A549 (cell line): Measurements from ENCODE around the gene PBX4. TPM values are rescaled to one million over a fixed set of nuclear protein-coding genes. Genes with fewer than 3 reads are reported as not detected.

Source experiments
- ATAC-seq, 2 experiments: fragments of 200-7000 bp in 1 of 2; fragments of >200 bp in 1 of 2; cut with Nextera tagmentation in 1 of 2; cut with Tn5 transposase in 1 of 2; 3 replicates each; pipeline versions ENCODE4 v1.8.0 to v1.9.1; 2018 to 2020; ENCODE audit warnings: mild to moderate bottlenecking in 1 of 2, moderate library complexity in 1 of 2
- CTCF ChIA-PET: fragments of 300-600 bp; sonication (Branson Sonifier 250); formaldehyde crosslinking; extraction: SDS; loops from one replicate; lab custom pipeline; 2021; ENCODE audit warnings: antibody characterized with exemption, inconsistent platforms; lab: Yijun Ruan, JAX
- POLR2A ChIA-PET: fragments of 350-600 bp; formaldehyde crosslinking; extraction: SDS; loops from one replicate; lab custom pipeline; 2021; ENCODE audit warnings: antibody characterized with exemption, inconsistent platforms; lab: Yijun Ruan, JAX
- DNase-seq, 2 experiments: peaks; one replicate each; pipeline versions ENCODE4 v3.0.0 to v3.0.0-alpha.2; 2011 to 2016; ENCODE audit warnings: low read depth in 1 of 2, low spot score in 1 of 2
- FAIRE-seq: peaks from 2 replicates; lab custom pipeline; 2011; peaks lifted over from hg19 to GRCh38; lab: Jason Lieb, UNC
- H3K27ac ChIP-seq, 2 experiments: fragments of >200 bp; sonication (Bioruptor Twin); formaldehyde crosslinking; 3 replicates each; pipeline ENCODE4 v1.5.1; 2016 to 2017
- H3K4me1 ChIP-seq: fragments of >200 bp; sonication (Bioruptor Twin); formaldehyde crosslinking; 3 replicates; pipeline ENCODE4 v1.6.1; 2016
- H3K4me2 ChIP-seq: fragments of >200 bp; sonication (Bioruptor Twin); formaldehyde crosslinking; 3 replicates; pipeline ENCODE4 v1.6.1; 2016
- H3K4me3 ChIP-seq: fragments of >200 bp; sonication (Bioruptor Twin); formaldehyde crosslinking; 3 replicates; pipeline ENCODE4 v1.5.1; 2016
- H3K9me3 ChIP-seq: fragments of >200 bp; sonication (Bioruptor Twin); formaldehyde crosslinking; 3 replicates; pipeline ENCODE4 v1.6.1; 2016
- CTCF ChIP-seq: fragments of >200 bp; sonication (Bioruptor Twin); formaldehyde crosslinking; IDR thresholded peaks from 3 replicates; pipeline ENCODE4 v1.5.1; 2016
- ELK1 ChIP-seq: fragments of 150-350 bp; IDR thresholded peaks from 2 replicates; pipeline ENCODE4 v1.6.1; 2014; ENCODE audit warnings: low read depth, mild to moderate bottlenecking, low read length
- HDAC2 ChIP-seq: fragments of 200-600 bp; sonication (generic); IDR thresholded peaks from 2 replicates; pipeline ENCODE4 v1.6.1; 2016
- PHF8 ChIP-seq: fragments of 200-600 bp; sonication (generic); IDR thresholded peaks from 2 replicates; pipeline ENCODE4 v1.6.1; 2016; ENCODE audit warnings: low read depth, mild to moderate bottlenecking, antibody characterized with exemption, moderate library complexity, borderline replicate concordance
- POLR2A ChIP-seq: IDR thresholded peaks from 2 replicates; pipeline ENCODE4 v1.6.1; 2012; ENCODE audit warnings: mild to moderate bottlenecking, low read length
- RAD21 ChIP-seq, 2 experiments: fragments of >200 bp in 1 of 2; sonication (Bioruptor Twin) in 1 of 2; formaldehyde crosslinking in 1 of 2; IDR thresholded peaks in 1 of 2; conservative IDR thresholded peaks in 1 of 2; 2 replicates in 1 of 2; 3 replicates in 1 of 2; pipeline ENCODE4 v1.6.1; 2012 to 2018; ENCODE audit warnings: inconsistent platforms in 1 of 2
- RNF2 ChIP-seq: fragments of 200-600 bp; sonication (generic); IDR thresholded peaks from 2 replicates; pipeline ENCODE4 v1.6.1; 2016; ENCODE audit warnings: low read depth, mild to moderate bottlenecking, antibody characterized with exemption, moderate library complexity, borderline replicate concordance
- SMC3 ChIP-seq: fragments of >200 bp; sonication (Bioruptor Twin); formaldehyde crosslinking; IDR thresholded peaks from 3 replicates; pipeline ENCODE4 v1.6.1; 2018; ENCODE audit warnings: inconsistent platforms
- WGBS: methylation state at CpG from one replicate; pipeline ENCODE4 v1.1.6; 2017; ENCODE audit errors: missing lambda C conversion rate; 5-methylcytosine and 5-hydroxymethylcytosine counted together
- polyA plus RNA-seq, 4 experiments: library from polyadenylated mRNA; depleted of rRNA in 3 of 4; stranded (reverse); fragments of >200 nt; fragmentation: RNase III in 1 of 4; extraction: RNeasy Plus Mini Kit Qiagen cat#74134 plus additional on column Dnase treatment in 1 of 4; gene quantifications; 2 replicates in 3 of 4; 3 replicates in 1 of 4; pipeline ENCODE4 v1.2.3, GENCODE V29; 2011 to 2017
- TF ChIP-seq, protein P1 (sequence below): fragments of 200-600 bp; sonication (generic); IDR thresholded peaks from 2 replicates; pipeline ENCODE4 v1.6.1; 2016; ENCODE audit warnings: antibody characterized with exemption, mild to moderate bottlenecking, moderate library complexity

PBX4 gene
- polyA plus RNA-seq, 2 of the 4 experiments (the other 2 are of a cell fraction), result 0.70 to 0.90 TPM

GRCh38 chr19:19645233-19645870 lies 26.9 kb upstream of the PBX4 start (continued):
- TF ChIP-seq, protein P1, sequence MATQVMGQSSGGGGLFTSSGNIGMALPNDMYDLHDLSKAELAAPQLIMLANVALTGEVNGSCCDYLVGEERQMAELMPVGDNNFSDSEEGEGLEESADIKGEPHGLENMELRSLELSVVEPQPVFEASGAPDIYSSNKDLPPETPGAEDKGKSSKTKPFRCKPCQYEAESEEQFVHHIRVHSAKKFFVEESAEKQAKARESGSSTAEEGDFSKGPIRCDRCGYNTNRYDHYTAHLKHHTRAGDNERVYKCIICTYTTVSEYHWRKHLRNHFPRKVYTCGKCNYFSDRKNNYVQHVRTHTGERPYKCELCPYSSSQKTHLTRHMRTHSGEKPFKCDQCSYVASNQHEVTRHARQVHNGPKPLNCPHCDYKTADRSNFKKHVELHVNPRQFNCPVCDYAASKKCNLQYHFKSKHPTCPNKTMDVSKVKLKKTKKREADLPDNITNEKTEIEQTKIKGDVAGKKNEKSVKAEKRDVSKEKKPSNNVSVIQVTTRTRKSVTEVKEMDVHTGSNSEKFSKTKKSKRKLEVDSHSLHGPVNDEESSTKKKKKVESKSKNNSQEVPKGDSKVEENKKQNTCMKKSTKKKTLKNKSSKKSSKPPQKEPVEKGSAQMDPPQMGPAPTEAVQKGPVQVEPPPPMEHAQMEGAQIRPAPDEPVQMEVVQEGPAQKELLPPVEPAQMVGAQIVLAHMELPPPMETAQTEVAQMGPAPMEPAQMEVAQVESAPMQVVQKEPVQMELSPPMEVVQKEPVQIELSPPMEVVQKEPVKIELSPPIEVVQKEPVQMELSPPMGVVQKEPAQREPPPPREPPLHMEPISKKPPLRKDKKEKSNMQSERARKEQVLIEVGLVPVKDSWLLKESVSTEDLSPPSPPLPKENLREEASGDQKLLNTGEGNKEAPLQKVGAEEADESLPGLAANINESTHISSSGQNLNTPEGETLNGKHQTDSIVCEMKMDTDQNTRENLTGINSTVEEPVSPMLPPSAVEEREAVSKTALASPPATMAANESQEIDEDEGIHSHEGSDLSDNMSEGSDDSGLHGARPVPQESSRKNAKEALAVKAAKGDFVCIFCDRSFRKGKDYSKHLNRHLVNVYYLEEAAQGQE, result no peak
- TF ChIP-seq RNF2, result no peak
- TF ChIP-seq, all 56 proteins: peak for 0

DNA sequence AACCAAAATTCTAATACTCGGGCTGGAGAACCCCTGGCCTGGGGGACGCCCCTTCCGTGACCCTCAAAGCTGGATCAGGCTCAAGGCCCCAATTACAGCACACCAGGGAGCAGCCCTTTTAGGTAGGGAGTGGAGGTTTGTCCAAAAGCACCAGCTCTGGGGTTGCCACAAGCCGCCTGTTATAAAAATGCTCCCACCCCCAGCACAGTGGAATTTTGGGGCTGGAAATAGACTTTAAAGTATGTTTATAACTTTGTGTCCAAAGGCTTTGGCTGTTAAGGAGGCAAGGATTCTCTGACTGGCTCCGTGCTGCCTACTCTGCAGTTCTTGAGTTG lies 25.5 kb upstream of the PBX4 start:
- Histone ChIP-seq H3K27ac (peak overlapping the region in 1 of 2 experiments; percentile 93; a peak in 4 of 6 replicates), H3K4me1 (0 out of 3 replicates have a peak, but pooled peaks cover 3% of the 10 kb centered on the region), H3K4me2 (peak overlapping the region; percentile 97), H3K4me3 (peak overlapping the region; percentile 62; the same call in 2 of the 3 replicates), H3K9me3 (no peaks in the 10 kb centered on the region)
- POLR2A ChIA-PET, result no interaction called here
- 0% methylated on average over 3 of the region's 5 CpGs for WGBS
- CTCF ChIA-PET, result interaction anchor here (0.6 to 2.8 kb wide), 22 partner anchors 10 to 237 kb away, joined by 3 to 28 read pairs (median 6); partner anchors contain the start of genes LPAR2, NDUFA13 and YJEFN3
- TF ChIP-seq CTCF, result peak; percentile 10; the same call in 2 of the 3 replicates
- TF ChIP-seq HDAC2, result no peak
- ATAC-seq (no peak), DNase-seq (no peak), FAIRE-seq (no peak)

GRCh38 chr19:19643158-19644053 lies 24.9 kb upstream of the PBX4 start, which contains the start of gene GMIP:
Gene GMIP (minus strand): TSS chr19:19643657. CDS start chr19:19643529, 128 bp downstream.
- POLR2A ChIA-PET, result no interaction called here
- H3K4me3 ChIP-seq, result peak within 1 kb of the TSS; percentile 62
- 0% methylated on average over 2 of the region's 50 CpGs for WGBS
- CTCF ChIA-PET, result interaction anchor here (0.6 to 2.8 kb wide), 22 partner anchors 9 to 237 kb away, joined by 3 to 28 read pairs (median 6); partner anchors contain the start of genes LPAR2, NDUFA13 and YJEFN3
- ATAC-seq (peak; percentile 80 to 87), DNase-seq (peak; percentile 44 to 55), FAIRE-seq (no peak)
- TF ChIP-seq ELK1 (no peak), SMC3 (peak; percentile 62), POLR2A (peak; percentile 47), RAD21 (conservative IDR thresholded peaks at IDR 0.05 in 1 of 2, IDR thresholded peaks at IDR 0.05 in 1 of 2) (peak; percentile 73), CTCF (peak; percentile 70), RNF2 (no peak), PHF8 (peak; percentile 28; the same call in 1 of the 2 replicates)
- no peaks in the 10 kb centered on the region for H3K9me3 ChIP-seq
- 0 out of 3 replicates have a peak, but pooled peaks cover 3% of the 10 kb centered on the region for H3K4me1 ChIP-seq
- H3K4me2 ChIP-seq, result peak within 1 kb of the TSS; percentile 97
- peak within 1 kb of the TSS; percentile 67 to 93 for H3K27ac ChIP-seq
